Ramos (cell line): ENCODE measurements around the gene ADGRF3.
"Not testable (repeated sequence)": the region's sequence is repeated elsewhere in the genome, so short reads cannot be mapped to it uniquely, and the experiment has no call there.

Source experiments
- in situ Hi-C: fragments of 300-500 bp; cut with MboI; formaldehyde crosslinking; loops from one replicate; pipeline ENCODE4 v1.14.3; 2022; ENCODE audit warnings: low sequenced_read_pairs; ENCODE audit not compliant: unreplicated experiment

The ADGRF3 gene

GRCh38 chr2:26325851-26326250 lies 20.7 kb downstream of the ADGRF3 start:
- in situ Hi-C loops = loop anchor here (10.0 kb wide), 1 partner anchor 161 kb away; no protein-coding TSS in a partner anchor

- in situ Hi-C loops = loop anchor here (10.0 kb wide), 1 partner anchor 160 kb away; no protein-coding TSS in a partner anchor
Measured at GRCh38 chr2:26324903-26325302, 21.7 kb downstream of the ADGRF3 start.

DNA sequence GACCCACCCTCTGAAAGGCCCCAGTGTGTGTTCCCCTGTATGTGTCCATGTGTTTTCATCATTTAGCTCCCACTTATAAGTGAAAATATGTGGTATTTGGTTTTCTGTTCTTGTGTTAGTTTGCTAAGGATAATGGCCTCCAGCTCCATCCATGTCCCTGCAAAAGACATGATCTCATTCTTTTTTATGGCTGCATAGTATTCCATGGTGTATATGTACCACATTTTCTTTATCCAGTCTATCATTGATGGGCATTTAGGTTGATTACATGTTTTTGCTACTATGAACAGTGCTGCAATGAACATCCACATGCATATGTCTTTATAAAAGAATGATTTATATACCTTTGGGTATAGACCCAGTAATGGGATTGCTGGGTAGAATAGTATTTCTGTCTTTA lies 22.1 kb downstream of the ADGRF3 start:
- in situ Hi-C loops = loop anchor here (10.0 kb wide), 1 partner anchor 160 kb away; no protein-coding TSS in a partner anchor

- in situ Hi-C loops = no loop called here
Measured at GRCh38 chr2:26318950-26319349, 27.6 kb downstream of the ADGRF3 start.

GRCh38 chr2:26317377-26318105 lies 29.0 kb downstream of the ADGRF3 start:
- in situ Hi-C loops = no loop called here

- in situ Hi-C loops = no loop called here
Measured at GRCh38 chr2:26316845-26317244, 29.7 kb downstream of the ADGRF3 start.

DNA sequence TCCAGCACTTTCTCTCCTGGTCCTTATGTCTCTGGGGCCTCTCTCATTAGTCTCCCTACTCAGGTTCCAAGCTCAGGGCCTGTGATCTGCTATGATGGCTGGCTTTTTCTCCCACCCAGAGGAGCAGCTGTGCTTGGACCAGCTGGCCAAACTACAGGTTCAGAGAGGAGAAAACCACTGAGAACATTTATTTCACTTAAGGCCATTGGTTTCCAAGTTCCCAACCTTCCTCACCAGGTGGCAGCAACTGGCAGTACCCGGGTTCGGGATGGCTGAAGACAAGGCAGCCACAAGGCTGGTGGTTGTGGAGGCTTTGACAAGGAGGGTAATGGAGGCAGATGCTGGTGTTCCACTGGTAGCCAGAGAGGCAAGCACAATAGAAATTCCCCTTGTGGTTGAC lies 30.5 kb downstream of the ADGRF3 start:
- in situ Hi-C loops = no loop called here

- in situ Hi-C loops = no loop called here
Measured at GRCh38 chr2:26314243-26314642, 32.3 kb downstream of the ADGRF3 start.

- in situ Hi-C loops = no loop called here
Measured at GRCh38 chr2:26313446-26313845, 33.1 kb downstream of the ADGRF3 start.

GRCh38 chr2:26312471-26312870 lies 34.1 kb downstream of the ADGRF3 start:
- in situ Hi-C loops = no loop called here

DNA sequence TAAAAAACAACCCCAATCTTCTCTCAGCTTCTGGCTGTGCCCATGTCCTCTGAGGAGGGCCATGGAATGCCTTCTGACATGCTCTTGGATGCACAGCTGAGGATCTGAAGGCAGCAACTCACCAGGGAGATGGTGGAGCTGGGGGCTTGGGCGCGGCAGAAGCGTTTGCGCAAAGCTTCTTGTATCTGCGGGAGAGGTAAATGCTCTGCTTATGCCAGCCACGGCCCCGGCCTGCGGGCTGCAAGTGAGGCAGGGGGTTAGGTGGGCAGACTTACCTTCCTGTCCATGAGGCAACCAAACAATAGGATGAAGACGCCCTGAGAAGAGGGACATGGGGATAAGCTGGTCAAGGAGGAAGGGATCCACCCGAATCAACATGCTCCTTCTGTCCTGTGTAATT lies 36.7 kb downstream of the ADGRF3 start:
- in situ Hi-C loops = no loop called here

DNA sequence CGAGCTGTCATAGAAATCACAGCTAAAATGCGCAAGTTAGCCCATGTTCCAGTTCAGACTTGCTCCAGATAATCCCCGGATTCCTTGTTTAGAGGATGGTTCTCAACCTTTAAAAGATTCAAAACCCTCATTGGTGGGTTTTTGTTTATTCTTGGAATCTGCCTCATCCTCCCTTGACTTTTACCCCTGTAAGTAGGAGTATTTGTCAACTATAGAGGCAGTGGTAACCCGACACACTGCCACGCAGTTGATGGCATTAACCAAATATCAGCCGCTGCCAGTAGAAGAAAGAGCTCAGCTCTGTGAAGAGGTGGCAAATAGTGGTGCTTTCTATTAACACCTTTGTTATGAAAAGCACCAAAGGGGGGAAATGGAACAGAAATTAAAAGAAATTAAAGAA lies 41.0 kb downstream of the ADGRF3 start:
- in situ Hi-C loops = no loop called here

- in situ Hi-C loops = not testable (repeated sequence)
Measured at GRCh38 chr2:26305094-26305493, 41.5 kb downstream of the ADGRF3 start.

DNA sequence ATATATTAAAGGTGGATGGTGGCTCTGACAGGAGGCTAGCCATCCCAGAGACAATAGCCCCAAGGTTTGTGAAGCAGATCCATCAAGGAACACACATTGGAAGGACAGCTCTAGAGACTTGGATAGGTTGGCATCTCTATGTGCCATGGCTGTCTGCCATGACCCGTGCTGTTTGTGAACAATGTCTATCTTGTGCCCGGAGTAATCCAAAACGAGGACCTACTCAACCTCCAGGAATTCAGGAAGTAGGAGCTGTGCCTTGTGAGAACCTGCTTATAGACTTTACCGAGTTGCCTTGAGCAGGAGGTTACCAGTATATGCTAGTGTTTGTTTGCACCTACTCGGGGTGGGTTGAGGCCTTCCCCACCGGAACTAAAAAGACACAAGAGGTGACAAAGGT lies 43.7 kb downstream of the ADGRF3 start:
- in situ Hi-C loops = no loop called here

GRCh38 chr2:26300234-26300925 lies 46.2 kb downstream of the ADGRF3 start:
- in situ Hi-C loops = no loop called here

- in situ Hi-C loops = no loop called here
Measured at GRCh38 chr2:26299471-26300101, 47.0 kb downstream of the ADGRF3 start.

GRCh38 chr2:26298638-26299393 lies 47.8 kb downstream of the ADGRF3 start:
- in situ Hi-C loops = no loop called here

DNA sequence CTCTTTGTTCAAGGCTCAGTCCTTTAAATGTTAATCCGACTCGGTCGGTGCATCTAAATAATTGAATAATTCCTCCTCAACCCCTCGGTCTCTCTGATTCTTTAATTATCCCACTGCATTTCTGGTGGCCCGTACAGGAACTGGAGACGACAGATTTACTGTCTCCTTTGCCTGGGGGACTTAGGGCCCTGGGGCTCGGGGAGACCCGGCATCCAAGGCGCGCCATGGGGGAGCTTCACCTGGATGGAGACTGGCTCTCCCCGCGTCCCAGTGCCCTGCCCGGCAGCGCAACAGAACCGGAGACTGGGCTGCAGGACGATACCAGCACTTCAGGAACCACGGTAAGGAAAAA lies 48.3 kb downstream of the ADGRF3 start:
- in situ Hi-C loops = no loop called here

GRCh38 chr2:26297061-26297460 lies 49.5 kb downstream of the ADGRF3 start:
- in situ Hi-C loops = no loop called here

DNA sequence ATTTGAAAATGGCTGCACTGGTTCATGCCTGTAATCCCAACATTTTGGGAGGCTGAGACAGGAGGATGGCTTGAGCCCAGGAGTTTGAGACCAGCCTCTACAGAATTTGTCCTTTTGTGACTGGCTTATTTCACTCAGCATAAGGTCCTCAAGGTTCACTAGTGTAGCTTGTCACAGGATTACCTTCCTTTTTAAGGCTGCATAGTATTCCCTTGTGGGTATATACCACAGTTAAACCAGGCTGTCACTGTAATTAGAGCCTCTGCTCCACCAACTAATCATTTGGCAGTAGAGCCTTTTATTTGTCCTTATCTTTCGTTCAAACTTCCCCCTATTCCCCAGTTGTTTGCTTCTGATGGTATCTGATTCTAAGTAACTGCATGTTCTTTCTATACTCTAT lies 51.1 kb downstream of the ADGRF3 start:
- in situ Hi-C loops = no loop called here

- in situ Hi-C loops = no loop called here
Measured at GRCh38 chr2:26292646-26293045, 53.9 kb downstream of the ADGRF3 start.
